Cortex of kidney (tissue), 1 donor: ENCODE data around the gene LIN52.
"Not testable (repeated sequence)": the region's sequence is repeated elsewhere in the genome, so short reads cannot be mapped to it uniquely, and the experiment has no call there.

Experiments used
- DNase-seq: peaks from one replicate; lab custom pipeline; 2025; lab: John Stamatoyannopoulos, UW

LIN52 gene

DNA sequence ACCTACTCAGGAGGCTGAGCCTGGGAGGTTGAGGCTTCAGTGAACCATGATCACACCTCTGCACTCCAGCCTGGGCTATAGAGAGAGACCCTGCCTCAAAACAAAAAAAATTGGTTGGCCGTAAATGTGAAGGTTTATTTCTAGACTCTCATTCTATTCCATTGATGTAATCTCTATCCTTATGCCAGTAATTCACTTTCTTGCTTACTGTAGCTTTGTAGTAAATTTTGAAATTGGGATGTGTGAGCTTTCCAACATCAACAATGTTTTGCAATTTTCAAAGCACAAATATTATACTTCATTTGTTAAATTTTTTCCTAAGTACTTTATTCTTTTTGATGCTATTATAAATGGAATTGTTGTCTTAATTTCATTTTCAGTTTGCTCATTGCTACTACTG lies 24.6 kb downstream of the LIN52 start:
- DNase-seq: no peak

- DNase-seq: not testable (repeated sequence)
Observed at GRCh38 chr14:74111395-74112216, 26.9 kb downstream of the LIN52 start.

DNA sequence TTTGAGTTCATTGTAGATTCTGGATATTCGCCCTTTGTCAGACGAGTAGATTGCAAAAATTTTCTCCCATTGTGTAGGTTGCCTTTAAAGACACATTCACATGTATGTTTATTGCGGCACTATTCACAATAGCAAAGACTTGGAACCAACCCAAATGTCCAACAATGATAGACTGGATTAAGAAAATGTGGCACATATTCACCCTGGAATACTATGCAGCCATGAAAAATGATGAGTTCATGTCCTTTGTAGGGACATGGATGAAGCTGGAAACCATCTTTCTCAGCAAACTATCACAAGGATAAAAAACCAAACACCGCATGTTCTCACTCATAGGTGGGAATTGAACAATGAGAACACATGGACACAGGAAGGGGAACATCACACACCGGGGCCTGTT lies 40.7 kb downstream of the LIN52 start:
- not testable (repeated sequence) for DNase-seq

- DNase-seq: no peak
Observed at GRCh38 chr14:74126315-74127013, 41.7 kb downstream of the LIN52 start.

DNA sequence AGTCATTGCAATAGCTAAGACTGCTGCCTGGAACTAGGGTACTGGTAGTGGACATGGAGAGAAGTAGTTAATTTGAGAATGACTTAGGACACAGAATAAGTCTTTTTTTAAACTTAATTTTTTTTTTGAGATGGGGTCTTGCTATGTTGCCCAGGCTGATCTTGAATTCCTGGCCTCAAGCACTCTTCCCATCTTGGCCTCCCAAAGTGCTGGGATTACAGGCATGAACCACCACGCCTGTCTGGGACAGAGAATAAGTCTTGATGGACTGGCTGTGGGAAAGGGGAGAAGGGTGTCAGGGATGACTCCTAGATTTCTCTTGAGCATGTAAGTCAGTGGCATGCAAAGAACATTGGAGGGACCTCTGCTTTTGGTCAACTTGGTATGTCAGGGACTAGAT lies 42.9 kb downstream of the LIN52 start:
- no peak for DNase-seq

DNA sequence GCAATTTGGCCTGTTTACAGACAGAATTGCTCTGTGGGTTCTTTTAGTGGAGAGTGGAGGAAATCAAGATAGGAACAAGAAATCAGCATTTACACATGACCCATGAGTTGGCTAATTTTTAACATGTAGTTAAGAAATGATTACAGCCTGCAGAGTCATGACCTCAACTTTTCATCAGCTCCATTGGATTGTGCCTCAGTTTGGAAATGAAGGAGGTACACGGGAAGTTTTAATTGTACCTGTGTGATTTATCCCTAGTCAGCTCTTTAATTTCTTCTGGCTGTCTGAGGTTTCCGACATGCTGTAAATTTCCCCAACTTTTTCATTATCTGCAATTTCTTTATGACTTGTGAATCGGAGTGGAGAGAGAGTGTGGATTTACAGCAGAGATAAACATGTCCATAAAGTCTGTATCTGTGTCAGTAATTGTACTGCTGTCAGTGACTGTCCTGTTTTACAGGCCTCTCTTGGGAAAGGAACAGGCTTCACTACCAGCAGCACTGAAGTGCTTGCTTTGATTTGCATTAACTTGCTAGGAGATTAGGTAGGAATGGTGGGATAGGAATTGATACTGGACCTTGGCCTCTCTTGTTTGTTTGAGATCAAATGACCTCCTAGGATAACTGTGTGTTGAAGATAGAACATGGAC lies 49.2 kb downstream of the LIN52 start:
- DNase-seq: no peak

DNA sequence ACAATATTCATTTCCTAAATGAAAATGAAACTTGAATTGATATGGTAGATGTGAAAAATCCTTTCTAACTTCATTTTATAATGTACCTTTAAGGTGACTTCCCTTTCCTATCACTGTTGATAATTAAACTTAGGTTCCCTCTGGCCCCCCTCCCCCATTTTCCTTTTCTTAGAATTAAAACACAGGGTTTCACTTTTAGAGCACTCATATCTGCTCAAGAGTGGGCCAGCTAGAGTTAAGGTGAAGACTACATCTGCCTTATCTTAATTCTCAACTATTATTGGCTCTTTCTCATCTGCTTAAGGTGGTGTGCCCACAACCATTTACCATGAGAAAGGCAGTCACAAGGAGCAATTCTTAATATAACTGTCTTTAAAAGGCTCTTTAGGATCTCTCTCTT lies 49.7 kb downstream of the LIN52 start:
- DNase-seq: no peak

DNA sequence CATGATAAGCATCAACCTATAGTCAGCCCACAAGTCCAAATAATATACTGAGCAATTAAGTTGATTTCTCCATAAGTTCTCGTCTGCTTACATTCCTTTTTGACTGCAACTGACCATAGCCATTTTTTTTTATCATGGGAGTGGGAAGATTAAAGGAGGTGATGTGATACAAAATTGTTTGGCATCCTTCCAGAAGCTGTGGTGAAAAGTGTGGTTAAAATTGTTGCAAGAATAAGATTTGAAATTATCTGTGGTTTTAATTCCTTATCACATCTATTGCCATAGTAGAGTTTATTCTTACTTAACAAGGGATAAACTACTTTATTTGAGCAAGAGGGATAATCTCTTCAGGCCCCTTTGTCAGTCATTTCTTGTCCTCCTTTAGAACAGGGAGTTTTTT lies 50.7 kb downstream of the LIN52 start:
- no peak for DNase-seq

DNA sequence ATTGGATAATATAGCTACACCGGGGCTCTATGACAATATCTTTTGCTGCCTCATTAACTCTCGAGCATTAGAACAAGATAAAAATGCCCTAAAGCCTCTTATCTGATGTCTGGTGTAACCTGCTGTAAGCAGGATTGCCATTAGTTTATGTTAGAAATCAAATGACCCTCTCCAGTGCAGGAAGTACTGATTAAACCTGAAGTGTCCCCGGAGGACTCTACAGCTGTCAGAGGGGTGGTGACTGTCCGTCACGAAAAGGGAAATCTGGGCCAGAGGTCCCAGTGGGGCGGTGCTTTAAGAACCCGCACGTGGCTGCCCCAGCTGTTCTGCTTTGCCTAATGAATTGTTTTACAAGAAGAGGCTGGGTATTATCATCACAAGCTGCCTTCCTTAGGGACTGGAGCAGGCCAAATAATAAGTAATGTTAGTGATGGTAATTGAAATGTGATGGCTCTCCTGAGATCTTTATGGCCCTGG lies 55.7 kb downstream of the LIN52 start:
- no peak for DNase-seq

- DNase-seq: no peak
Observed at GRCh38 chr14:74141703-74142102, 56.9 kb downstream of the LIN52 start.

GRCh38 chr14:74142523-74142922 lies 57.8 kb downstream of the LIN52 start:
- DNase-seq: no peak

GRCh38 chr14:74144789-74145188 lies 60.0 kb downstream of the LIN52 start:
- no peak for DNase-seq

- no peak for DNase-seq
Observed at GRCh38 chr14:74147571-74147970, 62.8 kb downstream of the LIN52 start.

GRCh38 chr14:74148705-74149104 lies 63.9 kb downstream of the LIN52 start:
- DNase-seq: no peak

DNA sequence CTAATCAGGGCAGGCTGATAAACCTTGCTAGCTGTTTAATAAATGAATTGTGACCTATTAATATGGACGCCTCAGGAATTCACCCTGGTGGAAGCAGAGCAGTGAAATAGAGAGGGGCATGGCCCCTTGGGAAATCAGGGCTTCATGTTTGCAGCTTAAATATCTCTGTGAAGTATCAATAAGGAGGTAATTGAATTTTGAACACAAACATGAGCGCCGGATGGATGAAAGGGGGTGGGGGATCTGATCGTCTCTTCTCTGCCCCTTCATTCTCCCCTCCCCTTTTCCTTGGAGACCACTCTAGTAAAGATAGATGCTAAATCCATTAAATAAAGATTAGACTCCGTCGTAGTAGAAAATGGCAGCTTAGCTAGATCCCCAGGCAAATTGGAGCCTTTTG lies 70.5 kb downstream of the LIN52 start:
- no peak for DNase-seq

- no peak for DNase-seq
Observed at GRCh38 chr14:74155749-74156148, 71.0 kb downstream of the LIN52 start.

DNA sequence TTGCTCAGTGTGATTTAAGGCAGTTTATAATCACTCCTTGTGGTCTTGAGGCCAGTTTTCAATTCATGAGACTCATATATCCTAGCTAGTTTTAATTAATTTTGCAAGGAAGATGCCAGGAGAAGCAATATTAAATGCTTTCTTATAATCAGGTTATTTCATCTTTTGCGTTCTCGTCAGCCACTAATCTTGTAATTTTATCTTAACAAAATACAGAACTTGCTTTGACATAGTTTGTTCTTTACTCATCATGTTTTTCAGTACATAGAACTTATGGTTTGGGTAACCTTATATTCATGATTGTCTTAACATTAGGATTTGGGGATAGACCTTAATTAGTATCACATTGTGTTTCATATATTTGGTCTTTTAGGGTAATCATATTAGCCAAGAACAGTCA lies 76.0 kb downstream of the LIN52 start:
- DNase-seq: no peak

DNA sequence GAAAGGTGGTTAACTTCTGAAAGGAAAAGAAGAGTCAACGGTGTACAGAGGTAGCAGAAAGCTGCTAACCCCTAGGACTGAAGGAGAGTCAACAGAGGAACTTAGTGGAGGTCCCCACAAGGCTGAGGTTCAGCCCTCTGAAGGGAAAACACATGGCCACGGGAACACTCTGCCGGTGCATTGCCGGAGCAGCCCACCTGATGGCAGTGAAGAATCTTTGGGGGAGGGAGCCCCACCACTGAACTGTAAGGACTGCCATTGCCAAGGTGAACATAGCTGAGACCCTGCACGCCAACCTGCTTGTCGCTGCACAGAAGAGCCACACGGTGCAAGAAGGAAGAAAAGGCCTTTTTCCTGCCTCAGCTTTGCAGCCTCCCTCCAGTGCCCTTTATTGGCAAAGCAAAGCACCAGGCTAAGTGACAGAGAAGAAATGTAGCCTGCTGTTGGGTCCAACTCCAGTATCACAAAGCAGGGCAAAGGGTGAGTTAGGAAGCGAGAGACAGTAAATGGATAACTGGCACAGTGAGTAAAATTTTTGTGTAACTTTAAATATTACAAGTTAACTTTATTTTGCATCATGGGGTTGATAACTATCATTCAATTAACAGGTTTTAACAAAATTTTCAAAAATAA lies 76.9 kb downstream of the LIN52 start:
- DNase-seq: no peak

DNA sequence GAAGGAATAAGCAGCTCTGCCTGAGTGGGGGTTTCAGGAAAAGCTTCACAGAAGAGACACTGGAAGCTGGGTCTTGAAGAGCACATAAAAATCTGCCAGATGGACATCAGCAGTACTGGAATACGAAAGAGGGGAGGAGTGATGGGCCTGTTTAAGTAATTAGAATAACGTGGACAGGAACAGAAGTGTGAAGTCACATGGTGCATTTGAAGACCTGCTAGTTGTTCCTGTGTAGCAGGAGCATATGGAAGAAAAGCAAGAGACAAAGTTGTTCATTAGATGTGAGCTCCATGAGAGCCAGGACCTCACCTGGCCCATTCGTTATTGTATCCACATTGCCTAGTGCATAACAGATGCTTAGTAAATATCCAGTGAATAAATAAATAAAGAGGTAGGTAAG lies 85.2 kb downstream of the LIN52 start:
- DNase-seq: no peak

GRCh38 chr14:74176400-74176793 lies 91.6 kb downstream of the LIN52 start:
- DNase-seq: no peak

DNA sequence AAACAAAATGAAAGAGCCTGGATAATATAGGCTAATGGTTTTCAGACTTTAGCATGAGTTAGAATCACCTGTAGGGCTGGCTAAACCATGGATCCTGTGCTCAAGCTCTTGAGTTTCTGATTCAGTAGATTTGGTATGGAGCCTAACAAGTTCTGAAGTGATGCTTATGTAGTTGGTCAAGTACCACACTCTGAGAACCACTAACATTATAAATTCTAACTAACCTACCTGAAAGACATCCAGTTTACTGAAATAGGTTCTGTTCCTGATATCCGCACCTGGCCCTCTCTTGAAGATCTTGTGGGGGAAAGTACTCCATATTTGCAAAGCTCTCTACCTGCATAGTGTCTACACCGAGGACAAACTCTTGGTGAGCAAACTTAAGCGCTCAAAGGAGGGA lies 95.1 kb downstream of the LIN52 start:
- no peak for DNase-seq

DNA sequence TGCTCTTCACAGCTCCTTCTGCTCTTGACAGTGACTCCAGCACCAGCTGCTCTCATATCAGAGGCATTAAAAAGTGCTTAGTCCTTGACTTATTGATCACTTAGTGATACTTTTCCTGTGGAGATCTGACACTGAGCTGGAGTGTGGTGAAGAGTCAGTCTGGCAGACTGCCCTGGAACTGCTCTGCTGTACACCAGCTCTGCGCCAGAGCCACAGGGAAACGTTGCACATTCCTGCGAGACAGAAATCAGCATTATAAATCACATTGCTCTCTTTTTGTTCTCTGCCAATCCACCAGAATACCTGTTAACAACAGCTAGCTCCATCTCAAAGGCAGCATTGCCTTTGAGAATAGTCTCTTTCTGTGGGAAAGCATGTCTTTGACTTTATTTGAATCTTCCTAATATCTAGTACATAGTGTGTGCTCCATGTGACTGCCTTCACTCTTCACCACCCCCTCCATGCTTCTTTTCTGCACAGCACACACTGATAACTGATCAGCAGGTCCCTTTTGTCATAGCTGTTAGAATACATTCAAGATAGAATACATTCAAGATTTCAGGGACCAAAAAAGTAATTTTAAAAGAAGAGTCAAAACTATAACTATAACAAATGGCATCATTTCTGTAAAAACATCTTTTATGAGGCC lies 106.3 kb downstream of the LIN52 start:
- no peak for DNase-seq
